Activated CD4-positive, alpha-beta T cell treated with anti-CD3 and anti-CD28 coated beads for 36 hours (primary cell): ENCODE data around the gene GRAMD1B. TPM values are rescaled to one million over a fixed set of nuclear protein-coding genes. Genes with fewer than 3 reads are reported as not detected.
"Not testable (repeated sequence)": the region's sequence is repeated elsewhere in the genome, so short reads cannot be mapped to it uniquely, and the experiment has no call there.

Source experiments
- ATAC-seq: fragments of 200-7000 bp; cut with Tn5 transposase; one replicate; pipeline ENCODE4 v1.10.0; 2021; ENCODE audit warnings: mild to moderate bottlenecking, moderate library complexity
- CTCF ChIA-PET: fragments of 350-600 bp; sonication (Branson Sonifier 250); formaldehyde crosslinking; loops from one replicate; lab custom pipeline; 2021; ENCODE audit warnings: antibody characterized with exemption; lab: Charles Lee
- POLR2A ChIA-PET: fragments of 350-600 bp; sonication (Branson Sonifier 250); formaldehyde crosslinking; loops from one replicate; lab custom pipeline; 2021; ENCODE audit warnings: antibody characterized with exemption, inconsistent platforms; lab: Charles Lee
- DNase-seq: peaks from one replicate; pipeline ENCODE4 v3.0.0-alpha.2; 2020
- H3K27ac Mint-ChIP-seq: one replicate; pipeline ENCODE4 v1.8.0; 2021; ENCODE audit warnings: mixed read lengths
- H3K27me3 Mint-ChIP-seq: one replicate; pipeline ENCODE4 v1.8.0; 2021; ENCODE audit warnings: mixed read lengths
- H3K36me3 Mint-ChIP-seq: one replicate; pipeline ENCODE4 v1.8.0; 2021; ENCODE audit warnings: low read depth, mixed read lengths
- H3K4me1 Mint-ChIP-seq: one replicate; pipeline ENCODE4 v1.8.0; 2021; ENCODE audit warnings: mixed read lengths
- H3K4me3 Mint-ChIP-seq: one replicate; pipeline ENCODE4 v1.8.0; 2021; ENCODE audit warnings: mild to moderate bottlenecking, moderate library complexity, mixed read lengths
- H3K9me3 Mint-ChIP-seq: one replicate; pipeline ENCODE4 v1.8.0; 2021; ENCODE audit warnings: low read depth, mixed read lengths
- intact Hi-C, 2 experiments: fragments of 100-400 bp; cut with DNase I in 1 of 2; cut with micrococcal nuclease in 1 of 2; formaldehyde crosslinking; loops; one replicate each; pipeline versions ENCODE4 v1.14.2 to v1.15.1; 2022 to 2024; cut with DNase I, micrococcal nuclease
- total RNA-seq, 2 experiments: library from RNA; stranded (reverse); gene quantifications; one replicate each; pipeline ENCODE4 v1.2.3, GENCODE V29; 2021

The GRAMD1B gene
- total RNA-seq, 2 experiments from 2014 or later, result 38.6 to 45.7 TPM

DNA sequence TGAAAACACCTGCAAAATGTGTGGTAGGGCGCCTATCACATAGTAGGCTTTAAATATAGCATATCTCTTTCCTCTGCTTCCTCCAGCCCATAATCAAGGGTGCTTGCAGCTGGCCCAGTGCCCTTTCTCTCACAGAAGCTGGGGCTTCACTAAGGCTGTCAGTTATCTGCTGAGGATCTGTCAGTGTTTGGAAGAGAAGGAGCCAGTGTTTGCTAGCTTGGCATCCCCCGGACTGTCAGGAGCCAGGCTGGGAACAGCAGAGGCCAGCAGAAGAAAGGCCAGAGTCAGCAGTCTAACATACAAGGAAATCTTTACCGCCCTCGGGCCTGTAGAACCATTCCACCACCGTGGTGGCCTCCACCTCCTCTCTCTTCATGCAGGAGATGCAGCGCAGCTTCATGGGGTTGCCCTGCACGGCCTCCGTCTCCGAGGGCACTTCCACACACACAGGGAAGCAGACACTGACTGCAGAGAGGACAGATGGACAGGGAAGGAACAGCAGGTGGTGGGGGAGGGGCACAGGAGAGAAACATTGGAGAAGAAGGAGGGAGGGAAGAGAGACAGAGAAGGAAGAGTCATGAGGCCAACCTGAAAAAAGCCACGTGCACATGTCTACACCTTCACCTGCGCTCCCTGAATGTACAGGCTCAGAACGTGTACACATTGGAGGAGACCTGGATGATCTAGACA lies 215.4 kb downstream of the GRAMD1B start:
- Mint-ChIP-seq H3K9me3 (no peaks in the 10 kb centered on the region), H3K4me3 (no peak overlapping the region), H3K27ac (no peak overlapping the region), H3K36me3 (no peaks in the 10 kb centered on the region), H3K4me1 (peaks cover 2% of the 10 kb centered on the region), H3K27me3 (peaks cover 20% of the 10 kb centered on the region)
- ChIA-PET POLR2A (no interaction called here), CTCF (interaction anchor here (0.7 to 7.3 kb wide), 3 partner anchors 26 to 839 kb away, joined by 3 to 126 read pairs (median 5); no protein-coding TSS in a partner anchor)
- ATAC-seq (no peak), DNase-seq (no peak)
- intact Hi-C loops, result no loop called here

- ATAC-seq (no peak), DNase-seq (no peak)
- ChIA-PET POLR2A (no interaction called here), CTCF (no interaction called here)
- Mint-ChIP-seq H3K36me3 (no peaks in the 10 kb centered on the region), H3K27ac (no peak overlapping the region), H3K27me3 (peaks cover 47% of the 10 kb centered on the region), H3K4me3 (no peak overlapping the region), H3K4me1 (peaks cover 2% of the 10 kb centered on the region), H3K9me3 (no peaks in the 10 kb centered on the region)
- intact Hi-C loops, result no loop called here
Observed at GRCh38 chr11:123650901-123651300, 220.8 kb downstream of the GRAMD1B start.

DNA sequence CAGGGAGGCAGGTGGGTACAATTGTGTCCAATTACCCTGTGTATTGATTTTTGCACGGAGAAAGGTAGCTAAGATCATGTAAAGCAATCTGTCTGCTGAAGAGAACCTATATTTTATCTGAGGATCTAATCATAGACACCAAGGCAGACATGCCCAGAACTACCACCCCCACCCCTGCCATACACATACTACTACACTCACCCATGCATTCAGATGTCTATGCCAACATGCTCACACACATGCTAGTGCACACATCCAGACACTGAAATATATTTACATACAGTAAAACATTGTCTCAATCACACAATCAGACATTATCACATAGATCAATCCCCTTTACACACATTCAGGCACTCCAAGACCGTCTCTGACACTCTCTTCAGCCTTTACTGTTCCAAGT lies 222.5 kb downstream of the GRAMD1B start:
- POLR2A ChIA-PET, result no interaction called here

GRCh38 chr11:123653483-123653826 lies 223.4 kb downstream of the GRAMD1B start:
- ChIA-PET POLR2A (no interaction called here), CTCF (interaction anchor here (0.6 to 1.8 kb wide), 7 partner anchors 10 to 336 kb away, joined by 3 to 8 read pairs (median 5); no protein-coding TSS in a partner anchor)
- peaks cover 42% of the 10 kb centered on the region for H3K27me3 Mint-ChIP-seq
- H3K4me1 Mint-ChIP-seq, result peaks cover 2% of the 10 kb centered on the region
- H3K36me3 Mint-ChIP-seq, result no peaks in the 10 kb centered on the region
- ATAC-seq, result no peak
- H3K27ac Mint-ChIP-seq, result no peak overlapping the region
- no peaks in the 10 kb centered on the region for H3K9me3 Mint-ChIP-seq
- intact Hi-C loops, result no loop called here
- no peak for DNase-seq
- H3K4me3 Mint-ChIP-seq, result peak overlapping the region; percentile 52

More for the DNA sequence above, 222.5 kb downstream of the GRAMD1B start:
- H3K27ac Mint-ChIP-seq, result no peak overlapping the region
- CTCF ChIA-PET, result interaction anchor here (0.6 to 1.8 kb wide), 5 partner anchors 9 to 62 kb away, joined by 3 to 6 read pairs (median 3); no protein-coding TSS in a partner anchor
- no peak for ATAC-seq
- intact Hi-C loops, result no loop called here
- no peak for DNase-seq
- H3K27me3 Mint-ChIP-seq, result peaks cover 42% of the 10 kb centered on the region
- no peaks in the 10 kb centered on the region for H3K36me3 Mint-ChIP-seq
- H3K4me1 Mint-ChIP-seq, result peaks cover 2% of the 10 kb centered on the region
- H3K4me3 Mint-ChIP-seq, result no peak overlapping the region
- no peaks in the 10 kb centered on the region for H3K9me3 Mint-ChIP-seq

- ChIA-PET CTCF (interaction anchor here (1.1 to 1.8 kb wide), 6 partner anchors 10 to 57 kb away, joined by 3 to 8 read pairs (median 5); no protein-coding TSS in a partner anchor), POLR2A (no interaction called here)
- Mint-ChIP-seq H3K27ac (no peak overlapping the region), H3K9me3 (no peaks in the 10 kb centered on the region), H3K36me3 (no peaks in the 10 kb centered on the region), H3K4me1 (peaks cover 7% of the 10 kb centered on the region), H3K4me3 (peak overlapping the region; percentile 52), H3K27me3 (peaks cover 42% of the 10 kb centered on the region)
- ATAC-seq (peak; percentile 60), DNase-seq (peak; percentile 59)
- intact Hi-C loops, result loop anchor here in 1 of 2 experiments (2.0 kb wide), 1 partner anchor 27 kb away; no protein-coding TSS in a partner anchor
Observed at GRCh38 chr11:123653827-123654565, 223.9 kb downstream of the GRAMD1B start.

GRCh38 chr11:123654566-123655081 lies 224.6 kb downstream of the GRAMD1B start, which contains the start of gene SCN3B:
Gene SCN3B (minus strand): TSS chr11:123654624. CDS start chr11:123653801, 823 bp downstream.
- POLR2A ChIA-PET, result no interaction called here
- peaks cover 2% of the 10 kb centered on the region for H3K9me3 Mint-ChIP-seq
- peaks cover 42% of the 10 kb centered on the region for H3K27me3 Mint-ChIP-seq
- DNase-seq (peak; percentile 41), ATAC-seq (peak; percentile 80)
- H3K27ac Mint-ChIP-seq, result no peak within 1 kb of the TSS
- H3K36me3 Mint-ChIP-seq, result no peaks in the 10 kb centered on the region
- intact Hi-C loops, result loop anchor here in 1 of 2 experiments (2.0 kb wide), 1 partner anchor 26 kb away; no protein-coding TSS in a partner anchor
- peak within 1 kb of the TSS; percentile 52 for H3K4me3 Mint-ChIP-seq
- H3K4me1 Mint-ChIP-seq, result peaks cover 11% of the 10 kb centered on the region
- CTCF ChIA-PET, result interaction anchor here (1.1 to 1.5 kb wide), 5 partner anchors 11 to 57 kb away, joined by 3 to 8 read pairs (median 4); no protein-coding TSS in a partner anchor

GRCh38 chr11:123659311-123659710 lies 229.2 kb downstream of the GRAMD1B start:
- H3K36me3 Mint-ChIP-seq, result no peaks in the 10 kb centered on the region
- H3K9me3 Mint-ChIP-seq, result peaks cover 5% of the 10 kb centered on the region
- peaks cover 14% of the 10 kb centered on the region for H3K27me3 Mint-ChIP-seq
- no peak overlapping the region for H3K27ac Mint-ChIP-seq
- CTCF ChIA-PET, result interaction anchor here (0.6 to 2.0 kb wide), 2 partner anchors 51 to 102 kb away, joined by 3 to 6 read pairs; no protein-coding TSS in a partner anchor
- no peak for ATAC-seq
- H3K4me3 Mint-ChIP-seq, result no peak overlapping the region
- POLR2A ChIA-PET, result no interaction called here
- intact Hi-C loops, result no loop called here
- peaks cover 17% of the 10 kb centered on the region for H3K4me1 Mint-ChIP-seq
- DNase-seq, result no peak

GRCh38 chr11:123659965-123660364 lies 229.9 kb downstream of the GRAMD1B start:
- DNase-seq, result peak; percentile 57
- H3K36me3 Mint-ChIP-seq, H3K4me3 Mint-ChIP-seq, H3K9me3 Mint-ChIP-seq, intact Hi-C loops, H3K27ac Mint-ChIP-seq, POLR2A ChIA-PET: not testable (repeated sequence)
- CTCF ChIA-PET, result interaction anchor here (0.7 kb wide), 1 partner anchor 48 kb away, joined by 4 read pairs; no protein-coding TSS in a partner anchor
- peaks cover 17% of the 10 kb centered on the region for H3K4me1 Mint-ChIP-seq
- ATAC-seq, result peak; percentile 93
- peaks cover 11% of the 10 kb centered on the region for H3K27me3 Mint-ChIP-seq

GRCh38 chr11:123665306-123665705 lies 235.2 kb downstream of the GRAMD1B start:
- ATAC-seq, result no peak
- Mint-ChIP-seq H3K4me3 (no peak overlapping the region), H3K9me3 (peaks cover 2% of the 10 kb centered on the region), H3K4me1 (peaks cover 2% of the 10 kb centered on the region), H3K27ac (no peak overlapping the region), H3K27me3 (peaks cover 2% of the 10 kb centered on the region), H3K36me3 (no peaks in the 10 kb centered on the region)
- no peak for DNase-seq
- POLR2A ChIA-PET, result no interaction called here
- intact Hi-C loops, result no loop called here
- CTCF ChIA-PET, result no interaction called here

GRCh38 chr11:123670081-123670480 lies 240.0 kb downstream of the GRAMD1B start:
- CTCF ChIA-PET, result no interaction called here
- Mint-ChIP-seq H3K4me1 (no peaks in the 10 kb centered on the region), H3K27ac (no peak overlapping the region), H3K27me3 (no peaks in the 10 kb centered on the region), H3K9me3 (no peaks in the 10 kb centered on the region), H3K4me3 (no peak overlapping the region), H3K36me3 (no peaks in the 10 kb centered on the region)
- ATAC-seq (no peak), DNase-seq (no peak)
- POLR2A ChIA-PET, result no interaction called here
- intact Hi-C loops, result no loop called here

GRCh38 chr11:123671534-123671933 lies 241.5 kb downstream of the GRAMD1B start:
- H3K9me3 Mint-ChIP-seq, result no peaks in the 10 kb centered on the region
- peaks cover 2% of the 10 kb centered on the region for H3K27me3 Mint-ChIP-seq
- H3K36me3 Mint-ChIP-seq, result no peaks in the 10 kb centered on the region
- ChIA-PET POLR2A (no interaction called here), CTCF (interaction anchor here (0.6 to 1.4 kb wide), 5 partner anchors 22 to 696 kb away, joined by 3 to 5 read pairs (median 3); no protein-coding TSS in a partner anchor)
- H3K4me3 Mint-ChIP-seq, result no peak overlapping the region
- DNase-seq (no peak), ATAC-seq (no peak)
- intact Hi-C loops, result no loop called here
- H3K27ac Mint-ChIP-seq, result no peak overlapping the region
- H3K4me1 Mint-ChIP-seq, result no peaks in the 10 kb centered on the region
